GM21529 (cell line): ENCODE results near the gene INTS2.
A peak's percentile ranks its signal among the peaks of the same experiment; 100 is the strongest.
"Not testable (repeated sequence)": the region's sequence is repeated elsewhere in the genome, so short reads cannot be mapped to it uniquely, and the experiment has no call there.

ENCODE experiments used
- ATAC-seq: cut with Tn5 transposase; IDR thresholded peaks from one replicate; pipeline ENCODE4 v1.9.1; 2021; ENCODE audit not compliant: unreplicated experiment

Gene INTS2

DNA sequence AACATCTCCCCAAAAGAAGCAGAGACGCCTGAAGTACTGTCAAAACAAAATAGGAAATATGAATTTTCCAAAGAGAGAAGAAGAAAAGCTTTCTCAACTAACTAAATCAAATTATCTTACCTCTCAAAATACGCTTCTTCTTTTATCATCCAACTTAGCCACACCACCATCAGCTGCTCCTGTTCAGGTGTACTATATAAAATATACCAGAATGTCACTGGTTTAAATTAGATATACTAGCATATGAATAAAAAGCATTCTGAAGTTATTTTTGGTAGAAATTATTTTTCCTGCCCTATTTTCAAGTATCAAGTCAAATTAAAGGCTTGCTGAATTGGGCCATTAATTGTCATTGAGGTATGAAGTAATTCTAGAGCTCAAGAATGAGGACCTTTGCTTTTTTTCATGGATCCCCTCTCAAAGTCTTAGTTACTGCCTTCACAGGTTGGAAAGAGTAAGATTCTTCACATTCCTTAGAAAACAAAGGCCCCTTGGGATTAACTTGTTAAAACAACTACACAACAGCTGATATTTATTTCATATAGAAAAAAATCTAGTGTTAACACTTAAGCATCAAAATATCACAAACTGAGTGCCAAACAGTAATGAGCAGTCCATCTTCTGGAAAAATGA lies 30.1 kb downstream of the INTS2 start:
- ATAC-seq, result no peak

DNA sequence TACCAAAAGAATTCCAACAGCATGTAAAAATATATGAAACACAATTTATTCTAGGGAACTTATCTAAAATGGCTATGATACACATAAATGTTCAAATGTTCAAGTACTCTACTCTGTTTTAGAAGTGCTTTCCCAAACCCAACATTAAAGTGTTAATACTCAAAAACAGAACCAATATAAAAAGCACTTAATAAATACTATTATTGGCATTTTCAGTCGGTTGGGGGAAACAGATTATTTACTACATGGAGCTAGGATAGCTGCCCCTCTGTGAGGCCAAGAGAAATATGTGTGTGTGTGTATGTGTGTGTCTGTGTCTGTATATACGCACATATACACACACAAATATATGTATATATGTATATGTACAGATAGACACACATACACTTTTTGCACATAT lies 32.4 kb downstream of the INTS2 start:
- ATAC-seq, result no peak

DNA sequence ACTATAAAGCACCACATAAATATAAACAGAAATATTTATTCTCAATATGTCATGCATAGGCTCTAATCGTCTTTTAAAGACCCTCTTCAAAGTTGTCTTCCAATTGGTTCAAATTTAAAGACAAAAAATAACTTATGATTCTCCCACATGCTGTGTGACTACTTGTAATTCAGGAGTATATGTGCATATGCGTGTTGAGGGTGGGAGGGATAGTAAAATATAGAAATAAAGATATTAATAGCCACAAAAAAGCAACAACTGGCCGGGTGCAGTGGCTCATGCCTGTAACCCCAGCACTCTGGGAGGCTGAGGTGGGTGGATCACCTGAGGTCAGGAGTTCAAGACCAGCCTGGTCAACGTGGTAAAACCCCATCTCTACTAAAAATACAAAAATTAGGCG lies 33.5 kb downstream of the INTS2 start:
- ATAC-seq, result not testable (repeated sequence)

DNA sequence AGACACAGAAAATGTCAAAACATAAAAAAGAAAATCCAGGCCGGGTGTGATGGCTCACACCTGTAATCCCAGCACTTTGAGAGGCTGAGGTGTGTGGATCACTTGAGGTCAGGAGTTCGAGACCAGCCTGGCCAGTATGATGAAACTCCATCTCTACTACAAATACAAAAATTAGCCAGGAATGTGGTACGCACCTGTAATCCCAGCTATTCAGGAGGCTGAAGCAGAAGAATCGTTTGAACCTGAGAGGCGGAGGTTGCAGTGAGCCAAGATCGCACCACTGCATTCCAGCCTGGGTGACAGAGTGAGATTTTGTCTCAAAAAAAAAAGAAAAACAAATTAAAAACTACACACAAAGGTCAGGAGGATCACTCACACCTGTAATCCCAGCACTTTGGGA lies 40.0 kb downstream of the INTS2 start:
- not testable (repeated sequence) for ATAC-seq

DNA sequence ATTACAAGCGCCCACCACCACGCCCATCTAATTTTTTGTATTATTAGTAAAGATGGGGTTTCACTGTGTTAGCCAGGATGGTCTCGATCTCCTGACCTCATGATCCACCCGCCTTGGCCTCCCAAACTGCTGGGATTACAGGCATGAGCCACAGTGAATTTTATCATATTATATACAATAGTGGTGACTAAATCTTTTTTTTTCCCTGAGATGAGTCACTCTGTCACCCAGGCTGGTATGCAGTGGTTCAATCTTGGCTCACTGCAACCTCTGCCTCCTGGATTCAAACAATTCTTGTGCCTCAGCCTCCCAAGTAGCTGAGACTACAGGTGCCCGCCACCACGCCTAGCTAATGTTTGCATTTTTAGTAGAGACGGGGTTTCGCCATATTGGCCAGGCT lies 41.9 kb downstream of the INTS2 start:
- not testable (repeated sequence) for ATAC-seq

DNA sequence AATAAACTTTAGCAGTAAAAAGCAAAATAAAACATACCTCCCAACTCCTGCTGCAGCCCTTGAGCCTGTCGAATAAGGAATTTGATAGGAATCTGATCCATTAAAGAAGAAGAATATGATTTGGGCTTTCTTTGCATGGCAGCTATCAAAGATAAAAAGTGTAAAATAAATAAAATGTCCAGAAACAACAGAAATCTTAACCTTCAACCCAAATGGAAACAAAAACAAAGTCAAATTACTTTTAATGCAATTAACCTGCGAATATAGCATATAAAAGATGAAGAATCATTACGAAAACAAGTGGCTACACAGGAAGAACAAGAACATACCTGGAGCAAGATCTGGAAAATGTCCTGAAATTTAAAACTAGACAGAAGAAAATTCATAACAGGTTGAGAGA lies 42.9 kb downstream of the INTS2 start:
- no peak for ATAC-seq

DNA sequence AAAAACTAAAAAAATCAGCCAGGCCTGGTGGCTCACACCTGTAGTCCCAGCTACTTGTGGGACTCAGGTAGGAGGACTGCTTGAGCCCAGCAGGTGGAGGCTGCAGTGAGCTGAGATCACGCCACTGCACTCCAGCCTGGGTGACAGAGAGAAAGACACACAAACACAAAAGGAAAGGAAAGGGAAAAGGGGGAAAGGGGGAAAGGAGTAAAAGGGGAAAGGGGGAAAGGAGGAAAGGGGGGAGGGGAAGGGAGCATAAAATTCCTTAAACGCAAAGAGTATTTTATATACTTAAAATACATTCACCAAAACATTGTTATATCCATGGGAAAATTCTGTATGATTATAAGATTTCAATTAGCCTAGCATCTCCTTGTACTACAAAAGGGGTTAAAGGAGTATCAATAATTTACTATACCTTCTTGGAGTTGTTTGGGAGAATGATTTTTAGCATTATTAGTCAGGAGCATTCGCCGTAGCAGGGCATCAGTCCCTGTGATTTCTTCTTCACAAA lies 47.1 kb downstream of the INTS2 start:
- ATAC-seq, result no peak

DNA sequence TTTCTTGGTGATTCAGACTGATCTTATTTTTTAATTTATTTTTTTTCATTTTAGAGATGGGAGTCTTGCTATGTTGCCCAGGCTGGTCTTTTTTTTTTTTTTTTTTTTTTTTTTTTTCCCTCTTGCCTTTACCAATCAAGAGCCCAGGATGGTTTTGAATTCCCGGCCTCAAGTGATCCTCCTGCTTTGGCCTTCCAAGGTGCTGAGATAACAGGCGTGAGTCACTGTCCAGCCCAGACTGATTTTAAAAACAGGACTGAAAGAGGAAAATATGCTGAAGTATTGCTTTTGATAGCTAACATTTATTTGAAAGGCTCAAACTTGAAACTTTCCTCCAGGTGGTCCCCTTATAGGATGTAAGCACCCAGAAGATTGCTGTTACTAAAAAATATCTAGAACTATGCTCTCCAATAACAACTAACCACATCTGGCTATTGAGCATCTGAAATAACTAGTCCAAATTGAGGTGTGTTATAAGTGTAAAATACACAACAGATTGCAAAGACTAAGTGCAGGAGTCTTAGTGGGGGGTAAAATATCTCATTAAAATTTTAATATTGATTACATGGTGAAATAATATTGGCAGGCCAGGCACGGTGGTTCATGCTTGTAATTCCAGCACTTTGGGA lies 48.7 kb downstream of the INTS2 start:
- ATAC-seq, result no peak

DNA sequence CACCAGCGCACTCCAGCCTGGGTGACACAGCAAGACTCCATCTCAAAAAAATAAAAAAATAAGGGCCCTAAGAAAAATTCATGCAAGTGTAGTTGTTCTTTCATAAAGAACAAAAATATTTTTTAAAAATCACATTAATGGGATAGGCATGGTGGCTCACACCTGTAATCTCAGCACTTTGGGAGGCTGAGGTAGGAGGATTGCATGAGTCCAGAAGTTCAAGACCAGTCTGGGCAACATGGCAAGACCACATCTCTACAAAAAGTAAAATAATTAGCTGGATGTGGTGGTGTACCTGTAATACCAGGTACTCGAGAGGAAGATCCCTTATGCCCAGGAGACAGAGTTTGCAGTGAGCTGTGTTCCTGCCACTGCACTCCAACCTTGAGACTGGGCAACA lies 49.3 kb downstream of the INTS2 start:
- no peak for ATAC-seq

DNA sequence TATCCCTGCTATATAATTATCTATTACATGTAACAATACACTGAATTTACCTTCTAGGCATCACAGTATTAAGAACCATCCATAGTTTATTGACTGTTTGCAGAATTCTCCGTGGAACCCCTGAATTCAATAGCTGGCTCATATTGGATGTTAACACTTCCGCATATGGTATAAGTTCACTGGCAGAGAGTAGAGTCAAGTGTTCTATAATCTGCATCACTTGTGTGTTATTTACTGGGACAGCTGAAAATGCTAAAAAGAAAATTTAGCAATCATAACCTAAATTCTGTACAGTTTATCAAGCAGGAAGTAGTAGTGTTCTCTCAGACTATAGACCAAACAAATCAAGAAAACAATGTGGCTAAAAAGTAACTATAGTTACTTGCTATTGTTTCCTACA lies 49.9 kb downstream of the INTS2 start:
- ATAC-seq, result no peak

DNA sequence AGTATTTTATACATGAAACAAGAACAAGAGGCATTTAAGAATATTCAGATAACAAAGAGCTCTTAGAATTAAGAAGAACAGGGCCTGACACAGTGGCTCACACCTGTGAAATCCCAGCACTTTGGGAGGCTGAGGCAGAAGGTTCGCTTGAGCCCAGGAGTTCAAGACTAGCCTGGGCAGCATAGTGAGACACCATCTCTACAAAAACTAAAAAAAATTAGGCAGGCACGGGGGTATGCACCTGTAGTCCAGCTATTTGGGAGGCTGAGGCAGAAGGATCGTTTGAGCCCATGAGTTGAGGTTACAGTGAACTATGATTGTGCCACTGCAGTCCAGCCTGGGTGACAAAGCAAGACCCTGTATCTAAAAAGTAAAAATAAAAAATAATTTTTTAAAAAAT lies 52.0 kb downstream of the INTS2 start:
- ATAC-seq, result no peak

DNA sequence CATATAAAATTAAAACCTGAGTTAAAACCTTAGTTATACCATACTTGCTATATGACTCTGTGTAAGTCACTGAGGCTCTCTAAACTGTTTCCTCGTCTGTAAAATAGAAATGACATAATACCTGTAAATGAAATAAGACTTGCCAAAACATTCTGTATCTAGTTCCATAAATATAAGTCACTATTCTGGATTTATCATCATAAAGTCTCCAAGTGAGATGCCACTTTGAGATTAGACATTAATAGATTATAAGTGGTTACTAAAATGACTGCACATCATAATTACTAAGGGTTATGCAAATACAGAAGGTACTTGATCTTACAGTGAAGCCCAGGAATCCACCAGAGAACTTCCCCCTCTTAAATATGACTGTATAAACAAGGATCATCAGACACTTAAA lies 52.5 kb downstream of the INTS2 start:
- no peak for ATAC-seq

DNA sequence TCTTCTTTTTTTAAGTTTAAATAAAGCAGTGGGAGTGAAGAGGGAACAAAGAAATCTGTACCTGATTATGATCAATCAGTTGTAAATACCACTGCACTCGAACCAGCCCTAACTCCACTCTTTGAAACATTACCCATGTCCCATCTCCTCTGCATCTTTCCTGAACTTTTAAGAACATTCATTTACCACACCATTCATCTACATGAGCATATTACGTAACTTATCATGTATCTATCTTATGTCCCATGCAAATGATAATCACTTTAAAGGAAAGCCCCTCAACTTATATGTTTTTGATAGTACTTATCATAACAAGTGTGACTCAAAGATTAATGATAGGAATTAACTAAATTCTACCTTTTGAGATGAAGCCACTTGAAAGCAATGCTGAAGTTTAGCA lies 53.7 kb downstream of the INTS2 start:
- ATAC-seq, result no peak

DNA sequence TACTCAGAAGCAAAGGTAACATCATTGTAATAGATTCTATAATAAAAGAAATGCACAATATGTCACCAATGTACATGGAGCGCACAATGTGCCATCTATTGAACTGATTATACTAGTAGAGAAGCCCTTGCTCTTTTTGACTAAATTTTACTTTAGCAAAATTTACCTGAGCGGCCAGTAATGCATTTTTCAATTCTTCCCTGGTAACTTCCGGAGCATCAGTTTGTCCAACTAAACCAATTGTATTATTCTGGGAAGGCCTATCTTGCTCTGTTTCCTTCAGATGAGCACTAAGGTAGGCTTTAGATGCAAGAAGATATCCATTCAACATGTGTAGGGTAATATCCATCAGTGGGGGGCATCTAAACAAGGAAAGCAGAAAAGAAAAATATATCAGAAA lies 55.7 kb downstream of the INTS2 start:
- ATAC-seq, result no peak

DNA sequence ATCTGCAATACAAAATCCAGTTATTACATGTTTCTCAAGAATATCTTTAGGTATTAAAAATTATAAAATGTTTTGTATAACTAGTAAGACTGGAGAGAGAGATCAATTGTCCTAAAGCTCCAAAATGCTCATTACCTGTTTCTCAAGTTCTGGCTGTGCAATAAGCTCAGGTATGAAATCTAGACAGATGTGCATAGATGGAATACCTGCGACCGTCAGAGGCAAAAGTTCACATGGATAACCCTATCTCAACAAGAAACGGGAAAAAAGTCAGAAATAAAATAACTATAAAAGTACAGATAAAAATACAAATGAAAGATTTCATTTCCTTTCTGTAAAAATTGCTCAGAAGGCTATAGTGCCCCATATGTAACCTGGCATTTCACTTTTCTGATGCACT lies 58.6 kb downstream of the INTS2 start:
- ATAC-seq, result no peak

DNA sequence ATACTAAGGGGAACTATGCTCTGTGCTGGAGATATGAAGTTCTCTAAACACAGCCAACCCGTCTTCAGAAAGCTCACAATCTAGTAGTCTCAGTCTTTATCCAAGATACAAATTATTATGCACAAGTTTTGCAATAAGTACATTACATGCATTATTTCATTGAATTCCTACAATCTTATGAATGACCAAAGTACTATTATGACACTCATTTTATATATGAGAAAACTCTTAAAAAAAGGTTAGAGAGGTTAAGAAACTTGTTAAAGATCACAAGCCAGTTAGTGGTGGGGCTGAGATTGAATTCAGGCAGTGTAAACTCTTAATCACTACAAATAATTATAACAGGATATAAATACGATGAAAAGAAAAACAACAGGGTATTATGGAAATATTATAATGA lies 59.7 kb downstream of the INTS2 start:
- ATAC-seq, result no peak

DNA sequence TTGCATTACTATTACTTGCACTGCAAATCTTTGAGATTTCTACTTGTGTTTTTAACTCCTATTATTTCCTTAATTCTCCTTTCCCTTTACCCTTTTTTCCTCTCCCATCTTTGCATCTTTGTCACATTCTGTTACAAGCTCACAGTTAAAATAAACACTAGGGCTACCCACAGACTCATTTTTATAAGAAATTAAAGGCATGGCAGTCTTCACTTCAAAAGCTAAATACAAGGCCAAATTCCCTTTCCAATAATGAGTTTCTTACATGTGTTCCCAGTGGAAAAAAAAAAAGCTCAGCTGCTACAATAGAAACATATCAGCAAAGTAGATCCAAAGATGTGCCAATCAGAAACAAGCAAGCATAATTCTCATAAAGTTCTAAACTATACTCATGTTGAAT lies 60.7 kb downstream of the INTS2 start:
- no peak for ATAC-seq

DNA sequence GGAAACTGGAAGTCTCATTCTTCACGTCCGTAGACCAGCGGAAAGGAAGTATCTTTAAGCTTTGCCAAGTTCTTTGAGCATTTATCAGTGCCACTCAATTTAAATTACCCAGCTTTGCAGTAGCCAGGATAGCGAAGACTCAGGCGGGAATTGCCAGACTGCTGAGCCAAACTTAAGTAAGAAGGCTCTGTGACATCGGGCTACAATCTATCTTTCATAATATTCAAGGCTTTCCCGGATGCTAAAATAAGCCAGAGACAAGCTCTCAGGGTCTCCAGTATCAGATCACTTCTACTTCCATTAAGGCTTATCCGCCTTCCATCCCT lies 64.0 kb downstream of the INTS2 start:
- ATAC-seq, result peak; percentile 27

DNA sequence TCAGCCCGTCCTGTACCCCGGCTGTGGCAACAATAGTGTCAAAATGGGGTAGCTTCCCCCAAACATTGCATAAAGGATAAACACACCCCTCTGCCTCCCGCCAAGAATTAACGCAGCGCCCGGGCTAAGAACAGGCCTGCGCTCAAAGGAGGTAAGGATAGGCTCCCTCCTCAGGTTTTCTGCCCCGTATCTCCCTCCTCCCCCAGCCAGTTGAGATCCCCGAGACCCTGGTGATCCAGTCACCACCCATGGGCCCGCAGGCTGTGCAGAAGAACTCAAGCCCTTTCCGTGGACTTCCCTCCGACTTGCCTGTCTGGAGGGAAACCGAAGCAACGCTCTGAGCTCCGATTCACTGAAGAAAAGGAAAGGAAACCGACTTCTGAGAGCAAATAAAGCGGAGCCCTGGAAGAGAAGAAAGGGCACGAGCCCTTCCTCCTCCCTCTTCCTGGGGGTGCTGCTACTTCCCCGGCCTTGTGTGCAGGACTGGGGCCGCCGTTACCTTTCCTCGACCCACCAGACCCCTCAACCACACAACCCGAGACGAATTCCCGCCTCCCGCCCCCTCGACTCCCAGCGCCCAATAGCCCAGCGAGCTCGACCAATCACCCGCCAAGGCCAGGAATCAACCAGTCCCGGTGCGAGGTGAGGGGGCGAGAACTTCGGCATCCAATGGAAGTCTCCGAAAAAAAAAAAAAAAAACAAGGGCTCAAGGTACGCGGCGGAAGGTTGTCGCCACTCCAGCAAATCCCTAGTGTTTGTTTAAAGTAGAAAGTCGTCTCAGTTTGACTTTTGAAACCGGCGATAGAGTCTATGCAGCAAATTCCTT lies 64.6 kb downstream of the INTS2 start, which contains the start of gene BRIP1:
BRIP1 (minus strand) TSS at position 554 of the 826 bp plus-strand sequence. CDS start 1,989 bp downstream, outside the sequence.
- peak; percentile 91 for ATAC-seq

DNA sequence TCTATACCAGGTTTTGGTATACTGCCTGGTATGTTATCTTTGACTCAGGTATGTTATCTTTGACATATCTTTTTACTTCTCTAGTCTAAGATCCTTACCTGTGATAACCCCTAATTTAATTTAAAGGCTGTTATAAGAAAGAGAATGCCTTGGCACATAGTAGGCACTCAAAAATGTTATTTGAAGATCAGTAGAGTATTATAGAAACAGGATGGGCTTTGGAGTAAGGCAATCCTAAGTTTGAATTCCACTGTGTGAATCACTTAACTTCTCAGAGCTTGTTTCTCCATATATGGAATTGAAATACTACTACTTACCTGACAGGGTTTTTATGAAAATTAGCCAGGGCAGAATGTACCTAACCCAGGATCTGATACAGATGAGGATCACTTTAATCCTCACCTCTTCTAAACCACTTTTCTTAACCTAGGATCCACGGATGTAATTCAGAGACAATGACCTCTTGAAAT lies 65.6 kb downstream of the INTS2 start:
- no peak for ATAC-seq

DNA sequence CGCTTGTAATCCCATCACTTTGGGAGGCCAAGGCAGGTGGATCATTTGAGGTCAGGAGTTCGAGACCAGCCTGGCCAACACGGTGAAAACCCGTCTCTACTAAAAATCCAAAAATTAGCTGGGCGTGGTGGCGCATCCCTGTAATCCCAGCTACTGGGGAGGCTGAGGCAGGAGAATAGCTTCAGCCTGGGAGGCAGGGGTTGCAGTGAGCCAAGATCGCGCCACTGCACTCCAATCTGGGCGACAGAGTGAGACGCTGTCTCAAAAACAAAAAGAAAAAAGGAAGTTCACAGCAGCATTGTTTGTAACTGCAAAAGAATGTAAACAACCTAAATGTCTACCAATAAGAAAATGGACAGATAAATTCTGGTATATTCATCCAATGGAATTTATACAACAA lies 67.4 kb downstream of the INTS2 start:
- not testable (repeated sequence) for ATAC-seq

DNA sequence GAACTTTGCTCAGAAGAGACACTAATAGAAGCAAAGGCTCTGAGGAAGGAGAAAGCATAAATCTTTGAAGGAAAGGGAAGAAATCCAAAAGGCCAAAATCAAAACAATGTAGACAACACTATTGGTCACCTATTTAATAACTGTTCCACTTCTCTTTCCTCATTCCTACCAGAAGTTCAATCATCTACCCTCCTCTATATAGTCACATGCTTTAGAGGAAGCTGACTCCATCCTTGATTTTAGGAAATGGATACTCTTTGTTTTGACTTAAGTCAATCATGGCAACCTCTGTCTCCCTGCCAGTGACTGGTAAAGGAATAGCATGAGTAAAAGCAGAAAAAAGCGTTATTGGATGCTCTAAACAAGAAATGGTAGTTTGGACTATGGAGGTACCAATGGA lies 71.7 kb downstream of the INTS2 start:
- no peak for ATAC-seq
